Measurements from ENCODE around the gene BAG1. TPM values are rescaled to one million over a fixed set of nuclear protein-coding genes. Genes with fewer than 3 reads are reported as not detected.

Gene BAG1
- total RNA-seq, 1 experiment from 2014 or later, result 52.7 TPM

DNA sequence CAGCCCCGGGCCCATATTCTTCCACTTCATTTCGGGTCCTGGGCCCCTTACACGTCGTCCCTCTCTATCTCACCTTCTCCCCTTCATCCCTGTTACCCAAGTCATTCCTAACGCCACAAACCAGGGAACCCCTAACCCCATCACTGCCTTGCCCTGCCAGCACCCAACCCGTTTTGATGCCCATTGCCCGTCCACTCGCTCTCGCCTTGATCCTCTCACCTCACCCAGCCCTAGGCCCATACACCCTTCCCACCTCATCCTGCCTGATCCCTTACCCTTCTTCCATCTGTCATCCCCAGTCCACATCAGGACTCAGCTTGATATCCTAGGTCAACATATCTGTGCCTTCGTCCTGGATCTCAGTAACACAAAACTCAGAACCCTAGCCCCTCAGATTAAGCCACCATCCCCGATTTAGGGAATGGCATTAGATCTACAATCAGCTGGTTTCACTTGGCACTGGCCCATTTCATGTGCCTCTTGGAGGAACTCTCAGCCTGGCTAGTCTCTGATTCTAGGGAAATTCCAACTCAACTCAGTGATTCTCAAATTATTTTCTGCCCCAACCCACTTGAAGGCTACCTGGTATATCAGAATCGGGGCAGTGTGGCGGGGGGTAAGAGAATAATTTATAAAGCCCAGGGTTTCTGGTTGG is 830 bp upstream of the BAG1 start:
- POLR2A ChIA-PET (ENCODE audit: low non-redundant PET), result no interaction called here
- DNase-seq (ENCODE audit: low spot score), result no peak
- BruUV-seq (replicated peaks), result TSS peak; percentile 54
- H3K9me3 ChIP-seq (ENCODE audit: low read depth, low read length, poor library complexity, severe bottlenecking), result no peaks in the 10 kb centered on the region
- H3K4me3 ChIP-seq (ENCODE audit: low read depth, low read length, poor library complexity, severe bottlenecking), result peak overlapping the region; percentile 99
- peak overlapping the region; percentile 75 for H3K27ac ChIP-seq (ENCODE audit: low read depth, low read length, poor library complexity, severe bottlenecking)
- no peaks in the 10 kb centered on the region for H3K27me3 ChIP-seq (replicated peaks; ENCODE audit: insufficient read depth, low read depth, low read length, poor library complexity)
- CTCF ChIA-PET, result no interaction called here
- intact Hi-C loops (cut with micrococcal nuclease; ENCODE audit: unreplicated experiment), result loop anchor here (2.0 kb wide), 1 partner anchor 21 kb away; no protein-coding TSS in a partner anchor
- TF ChIP-seq, protein P1, sequence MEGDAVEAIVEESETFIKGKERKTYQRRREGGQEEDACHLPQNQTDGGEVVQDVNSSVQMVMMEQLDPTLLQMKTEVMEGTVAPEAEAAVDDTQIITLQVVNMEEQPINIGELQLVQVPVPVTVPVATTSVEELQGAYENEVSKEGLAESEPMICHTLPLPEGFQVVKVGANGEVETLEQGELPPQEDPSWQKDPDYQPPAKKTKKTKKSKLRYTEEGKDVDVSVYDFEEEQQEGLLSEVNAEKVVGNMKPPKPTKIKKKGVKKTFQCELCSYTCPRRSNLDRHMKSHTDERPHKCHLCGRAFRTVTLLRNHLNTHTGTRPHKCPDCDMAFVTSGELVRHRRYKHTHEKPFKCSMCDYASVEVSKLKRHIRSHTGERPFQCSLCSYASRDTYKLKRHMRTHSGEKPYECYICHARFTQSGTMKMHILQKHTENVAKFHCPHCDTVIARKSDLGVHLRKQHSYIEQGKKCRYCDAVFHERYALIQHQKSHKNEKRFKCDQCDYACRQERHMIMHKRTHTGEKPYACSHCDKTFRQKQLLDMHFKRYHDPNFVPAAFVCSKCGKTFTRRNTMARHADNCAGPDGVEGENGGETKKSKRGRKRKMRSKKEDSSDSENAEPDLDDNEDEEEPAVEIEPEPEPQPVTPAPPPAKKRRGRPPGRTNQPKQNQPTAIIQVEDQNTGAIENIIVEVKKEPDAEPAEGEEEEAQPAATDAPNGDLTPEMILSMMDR (conservative IDR thresholded peaks at IDR 0.05; ENCODE audit: low read depth, low read length), result no peak
- TF ChIP-seq EZH2 (IDR thresholded peaks at IDR 0.05; ENCODE audit: borderline replicate concordance, low read depth, low read length, poor library complexity, severe bottlenecking), result no peak
- peaks cover 12% of the 10 kb centered on the region for H3K4me1 ChIP-seq (ENCODE audit: insufficient read depth, low read length, poor library complexity, severe bottlenecking)
- peaks cover 34% of the 10 kb centered on the region for H3K36me3 ChIP-seq (ENCODE audit: insufficient read depth, low read length, poor library complexity, severe bottlenecking)

DNA sequence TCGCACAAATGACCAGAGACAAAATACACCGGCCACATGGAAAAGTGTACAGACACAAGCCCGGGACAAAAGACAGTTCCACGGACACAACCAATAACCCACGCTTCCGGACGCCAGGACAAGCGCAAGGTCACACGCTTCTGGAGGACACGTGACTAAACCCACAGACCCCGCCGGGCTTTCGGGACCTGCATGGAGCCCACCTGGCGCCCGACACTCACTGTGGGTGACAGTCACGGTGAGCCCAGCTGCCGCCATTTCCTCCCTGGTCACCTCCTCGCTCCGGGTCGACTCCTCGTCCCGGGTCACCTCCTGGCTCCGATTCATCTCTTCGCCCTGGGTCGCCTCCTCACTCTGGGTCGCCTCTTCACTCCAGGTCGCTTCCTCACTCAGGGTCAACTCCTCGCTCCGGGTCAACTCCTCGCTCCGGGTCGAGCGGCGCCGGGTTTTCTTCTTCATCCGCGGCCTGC is 470 bp downstream of the BAG1 start:
- TF ChIP-seq EZH2 (IDR thresholded peaks at IDR 0.05; ENCODE audit: borderline replicate concordance, low read depth, low read length, poor library complexity, severe bottlenecking), result no peak
- TF ChIP-seq, protein P1 (conservative IDR thresholded peaks at IDR 0.05; ENCODE audit: low read depth, low read length), result no peak
- ChIA-PET POLR2A (ENCODE audit: low non-redundant PET) (interaction anchor here (0.6 kb wide), 1 partner anchor 30 kb away, joined by 3 read pairs; no protein-coding TSS in a partner anchor), CTCF (no interaction called here)
- Histone ChIP-seq H3K27me3 (replicated peaks; ENCODE audit: insufficient read depth, low read depth, low read length, poor library complexity) (no peaks in the 10 kb centered on the region), H3K36me3 (ENCODE audit: insufficient read depth, low read length, poor library complexity, severe bottlenecking) (peaks cover 43% of the 10 kb centered on the region), H3K4me1 (ENCODE audit: insufficient read depth, low read length, poor library complexity, severe bottlenecking) (peaks cover 12% of the 10 kb centered on the region), H3K4me3 (ENCODE audit: low read depth, low read length, poor library complexity, severe bottlenecking) (peak overlapping the region; percentile 99), H3K27ac (ENCODE audit: low read depth, low read length, poor library complexity, severe bottlenecking) (peak overlapping the region; percentile 82), H3K9me3 (ENCODE audit: low read depth, low read length, poor library complexity, severe bottlenecking) (no peaks in the 10 kb centered on the region)
- no TSS peak for BruUV-seq (replicated peaks)
- no peak for DNase-seq (ENCODE audit: low spot score)
- intact Hi-C loops (cut with micrococcal nuclease; ENCODE audit: unreplicated experiment), result loop anchor here (2.0 kb wide), 1 partner anchor 23 kb away; no protein-coding TSS in a partner anchor

DNA sequence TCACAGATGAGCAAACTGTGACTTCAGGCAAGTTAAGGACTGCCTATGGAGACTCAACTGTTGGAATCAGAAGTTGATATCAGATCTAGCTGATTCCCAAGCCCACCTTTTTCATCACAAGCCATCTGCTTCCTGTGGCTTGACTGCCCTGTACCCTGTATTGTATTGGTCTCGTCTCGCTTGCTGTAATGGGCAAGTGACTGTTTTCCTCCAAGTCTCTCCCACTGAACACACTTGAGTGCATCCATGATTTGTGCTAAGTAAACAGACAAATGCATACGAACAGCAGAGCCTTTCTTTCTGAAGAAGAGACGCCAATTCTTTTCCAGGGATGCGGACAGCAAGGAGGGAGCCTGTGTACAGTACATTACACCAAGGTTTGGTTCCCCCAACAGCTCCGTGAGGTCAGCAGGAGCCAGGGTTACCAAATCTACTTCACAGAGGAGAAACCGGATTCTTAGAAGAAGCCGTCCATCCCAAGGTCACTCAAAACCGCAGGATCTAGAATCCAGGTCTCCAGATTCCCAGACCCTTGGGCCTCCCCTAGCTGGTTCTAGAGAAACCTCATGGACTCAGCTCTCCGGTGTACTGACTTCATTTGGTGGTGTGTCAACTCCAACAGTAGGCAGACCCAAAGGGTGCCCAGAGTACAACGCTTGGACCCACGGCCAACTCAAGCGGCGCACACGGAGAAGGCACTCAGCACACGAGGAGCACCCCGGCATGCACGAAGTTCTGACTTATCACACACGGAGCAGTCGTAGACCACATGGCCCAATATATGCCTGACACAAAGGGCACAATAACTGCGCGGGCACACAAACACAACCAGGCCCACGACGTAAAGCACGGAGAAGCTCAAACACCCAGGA is 1.1 kb downstream of the BAG1 start:
- peaks cover 49% of the 10 kb centered on the region for H3K36me3 ChIP-seq (ENCODE audit: insufficient read depth, low read length, poor library complexity, severe bottlenecking)
- H3K9me3 ChIP-seq (ENCODE audit: low read depth, low read length, poor library complexity, severe bottlenecking), result no peaks in the 10 kb centered on the region
- H3K4me1 ChIP-seq (ENCODE audit: insufficient read depth, low read length, poor library complexity, severe bottlenecking), result peaks cover 12% of the 10 kb centered on the region
- TF ChIP-seq, protein P1 (conservative IDR thresholded peaks at IDR 0.05; ENCODE audit: low read depth, low read length), result no peak
- H3K27me3 ChIP-seq (replicated peaks; ENCODE audit: insufficient read depth, low read depth, low read length, poor library complexity), result no peaks in the 10 kb centered on the region
- H3K27ac ChIP-seq (ENCODE audit: low read depth, low read length, poor library complexity, severe bottlenecking), result peak overlapping the region; percentile 82
- ChIA-PET POLR2A (ENCODE audit: low non-redundant PET) (interaction anchor here (0.6 kb wide), 1 partner anchor 31 kb away, joined by 3 read pairs; no protein-coding TSS in a partner anchor), CTCF (no interaction called here)
- H3K4me3 ChIP-seq (ENCODE audit: low read depth, low read length, poor library complexity, severe bottlenecking), result peak overlapping the region; percentile 99
- peak; percentile 42 for DNase-seq (ENCODE audit: low spot score)
- intact Hi-C loops (cut with micrococcal nuclease; ENCODE audit: unreplicated experiment), result loop anchor here (2.0 kb wide), 1 partner anchor 23 kb away; no protein-coding TSS in a partner anchor
- no TSS peak for BruUV-seq (replicated peaks)
